ENCODE data around the gene CERS2. TPM values are rescaled to one million over a fixed set of nuclear protein-coding genes. Genes with fewer than 3 reads are reported as not detected.
A peak's percentile ranks its signal among the peaks of the same experiment; 100 is the strongest.

CERS2 gene
- total RNA-seq, 1 donor = 142 TPM

- no peak for TF ChIP-seq CTCF (IDR thresholded peaks at IDR 0.05; ENCODE audit: insufficient read depth, low read depth, low read length)
These were observed 10.7 kb upstream of the CERS2 start for GRCh38 chr1:150985179-150985825.

GRCh38 chr1:150981805-150982712 is 7.4 kb upstream of the CERS2 start, which contains the start of gene ANXA9:
Gene ANXA9 (plus strand): TSS chr1:150982292. CDS start chr1:150983106, 814 bp downstream.
- no peak within 1 kb of the TSS for H3K4me3 ChIP-seq (ENCODE audit: low read depth, low read length)
- no peak for TF ChIP-seq CTCF (IDR thresholded peaks at IDR 0.05; ENCODE audit: insufficient read depth, low read depth, low read length)
- DNase-seq (ENCODE audit: low read depth) = peak; percentile 27

More at GRCh38 chr1:150985179-150985825, 10.7 kb upstream of the CERS2 start:
- H3K4me3 ChIP-seq (ENCODE audit: low read depth, low read length) = no peak overlapping the region
- DNase-seq (ENCODE audit: low read depth) = no peak

GRCh38 chr1:150981177-150981804 is 6.7 kb upstream of the CERS2 start:
- DNase-seq (ENCODE audit: low read depth) = no peak
- no peak for TF ChIP-seq CTCF (IDR thresholded peaks at IDR 0.05; ENCODE audit: insufficient read depth, low read depth, low read length)

GRCh38 chr1:150979092-150980056 is 4.7 kb upstream of the CERS2 start:
- TF ChIP-seq CTCF (IDR thresholded peaks at IDR 0.05; ENCODE audit: insufficient read depth, low read depth, low read length) = peak; percentile 100
- H3K4me3 ChIP-seq (ENCODE audit: low read depth, low read length) = no peak overlapping the region
- DNase-seq (ENCODE audit: low read depth) = peak; percentile 91

More at GRCh38 chr1:150981177-150981804, 6.7 kb upstream of the CERS2 start:
- no peak overlapping the region for H3K4me3 ChIP-seq (ENCODE audit: low read depth, low read length)

GRCh38 chr1:150976879-150977694 is 2.5 kb upstream of the CERS2 start:
- peak; percentile 30 for DNase-seq (ENCODE audit: low read depth)
- no peak overlapping the region for H3K4me3 ChIP-seq (ENCODE audit: low read depth, low read length)
- TF ChIP-seq CTCF (IDR thresholded peaks at IDR 0.05; ENCODE audit: insufficient read depth, low read depth, low read length) = no peak

All from fibroblast of villous mesenchyme (primary cell).